ENCODE measurements around the gene SMU1. TPM values are rescaled to one million over a fixed set of nuclear protein-coding genes. Genes with fewer than 3 reads are reported as not detected.

The SMU1 gene
- total and polyA plus RNA-seq, 2 of the 13 experiments (the other 11 are each of a cell fraction or from before 2014, with no cell fraction given) = 12.9 to 36.6 TPM

DNA sequence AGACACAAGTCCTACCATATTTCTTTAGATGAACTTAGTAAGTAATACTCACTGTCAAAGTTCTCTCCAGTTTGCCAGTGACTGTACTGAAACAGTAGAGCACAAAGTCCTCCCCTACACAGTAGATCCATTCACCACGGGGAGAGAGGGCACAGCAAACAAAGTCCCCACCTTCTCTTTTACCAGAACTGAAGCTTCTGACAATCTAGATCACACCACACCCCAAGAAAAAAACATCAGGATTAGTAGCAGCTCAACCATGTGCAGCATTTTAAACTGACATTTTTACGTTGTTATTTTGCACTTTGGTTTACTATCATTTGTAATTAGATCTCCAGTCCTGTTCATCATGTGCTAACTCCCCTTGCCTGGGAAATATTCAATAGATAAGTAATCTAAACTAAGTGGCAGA lies 28.4 kb downstream of the SMU1 start (continued):
- TF ChIP-seq PBX3 (CRISPR knock-in tag; IDR thresholded peaks at IDR 0.05; ENCODE audit: borderline replicate concordance) = no peak
- no peak for TF ChIP-seq CEBPZ (IDR thresholded peaks at IDR 0.05; ENCODE audit: low read length)
- peak; percentile 63; the same call in 1 of the 3 replicates for TF ChIP-seq MXI1 (IDR thresholded peaks at IDR 0.05; ENCODE audit: borderline replicate concordance, low read depth, low read length)
- peak; percentile 84; the same call in 1 of the 2 replicates for TF ChIP-seq ZNF362 (CRISPR knock-in tag; IDR thresholded peaks at IDR 0.05; ENCODE audit: borderline replicate concordance)
- no peak for TF ChIP-seq ZNF724P (CRISPR knock-in tag; IDR thresholded peaks at IDR 0.05; ENCODE audit: borderline replicate concordance)
- TF ChIP-seq, protein P1, sequence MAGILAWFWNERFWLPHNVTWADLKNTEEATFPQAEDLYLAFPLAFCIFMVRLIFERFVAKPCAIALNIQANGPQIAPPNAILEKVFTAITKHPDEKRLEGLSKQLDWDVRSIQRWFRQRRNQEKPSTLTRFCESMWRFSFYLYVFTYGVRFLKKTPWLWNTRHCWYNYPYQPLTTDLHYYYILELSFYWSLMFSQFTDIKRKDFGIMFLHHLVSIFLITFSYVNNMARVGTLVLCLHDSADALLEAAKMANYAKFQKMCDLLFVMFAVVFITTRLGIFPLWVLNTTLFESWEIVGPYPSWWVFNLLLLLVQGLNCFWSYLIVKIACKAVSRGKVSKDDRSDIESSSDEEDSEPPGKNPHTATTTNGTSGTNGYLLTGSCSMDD (CRISPR knock-in tag; IDR thresholded peaks at IDR 0.05) = no peak
- no peak for TF ChIP-seq KLF16 (CRISPR knock-in tag; IDR thresholded peaks at IDR 0.05)
- no peak for TF ChIP-seq ZNF749 (CRISPR knock-in tag; IDR thresholded peaks at IDR 0.05; ENCODE audit: borderline replicate concordance)
- no peak for TF ChIP-seq TBX3 (IDR thresholded peaks at IDR 0.05; ENCODE audit: borderline replicate concordance)
- no peak for TF ChIP-seq ZNF558 (CRISPR knock-in tag; IDR thresholded peaks at IDR 0.05; ENCODE audit: borderline replicate concordance)
- TF ChIP-seq DPF2 (CRISPR knock-in tag; IDR thresholded peaks at IDR 0.05; ENCODE audit: borderline replicate concordance, low read depth) = peak; percentile 65
- TF ChIP-seq, protein P2, sequence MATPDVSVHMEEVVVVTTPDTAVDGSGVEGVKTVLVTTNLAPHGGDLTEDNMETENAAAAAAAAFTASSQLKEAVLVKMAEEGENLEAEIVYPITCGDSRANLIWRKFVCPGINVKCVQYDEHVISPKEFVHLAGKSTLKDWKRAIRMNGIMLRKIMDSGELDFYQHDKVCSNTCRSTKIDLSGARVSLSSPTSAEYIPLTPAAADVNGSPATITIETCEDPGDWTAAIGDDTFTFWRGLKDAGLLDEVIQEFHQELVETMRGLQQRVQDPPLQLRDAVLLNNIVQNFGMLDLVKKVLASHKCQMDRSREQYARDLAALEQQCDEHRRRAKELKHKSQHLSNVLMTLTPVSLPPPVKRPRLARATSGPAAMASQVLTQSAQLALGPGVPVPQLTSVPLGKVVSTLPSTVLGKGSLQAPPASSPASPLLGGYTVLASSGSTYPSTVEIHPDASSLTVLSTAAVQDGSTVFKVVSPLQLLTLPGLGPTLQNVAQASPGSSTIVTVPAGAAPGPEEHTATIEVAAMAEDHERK (CRISPR knock-in tag; IDR thresholded peaks at IDR 0.05; ENCODE audit: low read depth) = no peak
- TF ChIP-seq, protein P3, sequence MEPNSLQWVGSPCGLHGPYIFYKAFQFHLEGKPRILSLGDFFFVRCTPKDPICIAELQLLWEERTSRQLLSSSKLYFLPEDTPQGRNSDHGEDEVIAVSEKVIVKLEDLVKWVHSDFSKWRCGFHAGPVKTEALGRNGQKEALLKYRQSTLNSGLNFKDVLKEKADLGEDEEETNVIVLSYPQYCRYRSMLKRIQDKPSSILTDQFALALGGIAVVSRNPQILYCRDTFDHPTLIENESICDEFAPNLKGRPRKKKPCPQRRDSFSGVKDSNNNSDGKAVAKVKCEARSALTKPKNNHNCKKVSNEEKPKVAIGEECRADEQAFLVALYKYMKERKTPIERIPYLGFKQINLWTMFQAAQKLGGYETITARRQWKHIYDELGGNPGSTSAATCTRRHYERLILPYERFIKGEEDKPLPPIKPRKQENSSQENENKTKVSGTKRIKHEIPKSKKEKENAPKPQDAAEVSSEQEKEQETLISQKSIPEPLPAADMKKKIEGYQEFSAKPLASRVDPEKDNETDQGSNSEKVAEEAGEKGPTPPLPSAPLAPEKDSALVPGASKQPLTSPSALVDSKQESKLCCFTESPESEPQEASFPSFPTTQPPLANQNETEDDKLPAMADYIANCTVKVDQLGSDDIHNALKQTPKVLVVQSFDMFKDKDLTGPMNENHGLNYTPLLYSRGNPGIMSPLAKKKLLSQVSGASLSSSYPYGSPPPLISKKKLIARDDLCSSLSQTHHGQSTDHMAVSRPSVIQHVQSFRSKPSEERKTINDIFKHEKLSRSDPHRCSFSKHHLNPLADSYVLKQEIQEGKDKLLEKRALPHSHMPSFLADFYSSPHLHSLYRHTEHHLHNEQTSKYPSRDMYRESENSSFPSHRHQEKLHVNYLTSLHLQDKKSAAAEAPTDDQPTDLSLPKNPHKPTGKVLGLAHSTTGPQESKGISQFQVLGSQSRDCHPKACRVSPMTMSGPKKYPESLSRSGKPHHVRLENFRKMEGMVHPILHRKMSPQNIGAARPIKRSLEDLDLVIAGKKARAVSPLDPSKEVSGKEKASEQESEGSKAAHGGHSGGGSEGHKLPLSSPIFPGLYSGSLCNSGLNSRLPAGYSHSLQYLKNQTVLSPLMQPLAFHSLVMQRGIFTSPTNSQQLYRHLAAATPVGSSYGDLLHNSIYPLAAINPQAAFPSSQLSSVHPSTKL (CRISPR knock-in tag; IDR thresholded peaks at IDR 0.05) = peak; percentile 75
- TF ChIP-seq GTF3A (CRISPR knock-in tag; conservative IDR thresholded peaks at IDR 0.05) = no peak
- no peak for TF ChIP-seq PHF5A (CRISPR knock-in tag; IDR thresholded peaks at IDR 0.05; ENCODE audit: low read depth, unreplicated experiment)
